Stimulated activated CD8-positive, alpha-beta memory T cell treated with anti-CD3 and anti-CD28 coated beads, Interleukin-12 subunit alpha, Interleukin-12 subunit beta, amount 100 ng/mL, for 24 hours (primary cell): ENCODE data around the gene LRRC41.
"Not testable (repeated sequence)": the region's sequence is repeated elsewhere in the genome, so short reads cannot be mapped to it uniquely, and the experiment has no call there.

Experiments used
- DNase-seq: peaks from one replicate; pipeline ENCODE4 v3.0.0-alpha.2; 2020; ENCODE audit errors: extremely low read depth

Gene LRRC41

GRCh38 chr1:46285730-46286477 is 17.5 kb downstream of the LRRC41 start:
- DNase-seq, result peak; percentile 9

- DNase-seq, result no peak
Observed at GRCh38 chr1:46284597-46285564, 18.5 kb downstream of the LRRC41 start.

- no peak for DNase-seq
Observed at GRCh38 chr1:46284058-46284457, 19.4 kb downstream of the LRRC41 start.

- no peak for DNase-seq
Observed at GRCh38 chr1:46281021-46281420, 22.4 kb downstream of the LRRC41 start.

GRCh38 chr1:46280092-46280491 is 23.3 kb downstream of the LRRC41 start:
- DNase-seq, result no peak

GRCh38 chr1:46278807-46279206 is 24.6 kb downstream of the LRRC41 start:
- DNase-seq, result no peak

- DNase-seq, result no peak
Observed at GRCh38 chr1:46277658-46278373, 25.6 kb downstream of the LRRC41 start.

GRCh38 chr1:46275030-46275337 is 28.4 kb downstream of the LRRC41 start:
- DNase-seq, result no peak

- DNase-seq, result no peak
Observed at GRCh38 chr1:46274225-46275029, 29.0 kb downstream of the LRRC41 start.

GRCh38 chr1:46268578-46268977 is 34.8 kb downstream of the LRRC41 start:
- no peak for DNase-seq

GRCh38 chr1:46263146-46263545 is 40.3 kb downstream of the LRRC41 start:
- no peak for DNase-seq

- no peak for DNase-seq
Observed at GRCh38 chr1:46262508-46262907, 40.9 kb downstream of the LRRC41 start.

- no peak for DNase-seq
Observed at GRCh38 chr1:46256523-46256922, 46.9 kb downstream of the LRRC41 start.

GRCh38 chr1:46254668-46255067 is 48.7 kb downstream of the LRRC41 start:
- no peak for DNase-seq

GRCh38 chr1:46248122-46248920 is 55.1 kb downstream of the LRRC41 start:
- no peak for DNase-seq

- DNase-seq, result peak; percentile 94
Observed at GRCh38 chr1:46247436-46248121, 55.8 kb downstream of the LRRC41 start, which contains the start of gene RAD54L. TSS of gene RAD54L (plus strand) at chr1:46247763. CDS start at chr1:46248406, 643 bp downstream.

GRCh38 chr1:46246548-46247435 is 56.6 kb downstream of the LRRC41 start:
- peak; percentile 12 for DNase-seq

GRCh38 chr1:46246136-46246535 is 57.3 kb downstream of the LRRC41 start:
- not testable (repeated sequence) for DNase-seq
